WI38 (cell line): ENCODE results near the gene IL17B.
"Not testable (repeated sequence)": the region's sequence is repeated elsewhere in the genome, so short reads cannot be mapped to it uniquely, and the experiment has no call there.

Source experiments
- H3K4me3 ChIP-seq: 2 replicates; pipeline ENCODE4 v1.5.1; 2011; ENCODE audit warnings: low read depth, mild to moderate bottlenecking, control low read depth, low read length
- CTCF ChIP-seq: IDR thresholded peaks from 2 replicates; pipeline ENCODE4 v1.5.1; 2012; ENCODE audit warnings: low read depth, mild to moderate bottlenecking, control low read depth, low read length

IL17B gene

GRCh38 chr5:149404746-149405549 is 25.9 kb upstream of the IL17B start:
- H3K4me3 ChIP-seq = peak overlapping the region; percentile 33
- no peak for TF ChIP-seq CTCF

- no peak for TF ChIP-seq CTCF
- peak overlapping the region; percentile 33 for H3K4me3 ChIP-seq
These were observed 25.0 kb upstream of the IL17B start for GRCh38 chr5:149403923-149404745.

DNA sequence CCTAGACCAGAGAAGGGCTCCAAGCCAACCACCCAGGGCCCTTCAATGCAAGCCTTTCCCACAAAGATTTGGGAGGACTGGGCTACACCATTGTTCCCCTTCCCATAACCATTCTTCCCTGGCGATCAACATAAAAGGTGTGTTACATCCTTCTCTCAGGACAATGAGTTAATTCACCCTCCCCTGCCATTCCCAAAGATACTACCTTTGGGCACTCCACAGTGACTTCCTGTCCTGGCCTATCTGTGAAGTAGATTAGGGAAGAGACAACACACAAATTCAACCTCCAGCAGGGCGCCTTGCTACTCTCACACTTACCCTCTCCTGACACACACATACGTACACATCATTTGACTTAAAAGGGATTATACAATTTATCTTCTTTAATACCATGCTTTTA is 23.2 kb upstream of the IL17B start:
- no peak for TF ChIP-seq CTCF
- no peak overlapping the region for H3K4me3 ChIP-seq

DNA sequence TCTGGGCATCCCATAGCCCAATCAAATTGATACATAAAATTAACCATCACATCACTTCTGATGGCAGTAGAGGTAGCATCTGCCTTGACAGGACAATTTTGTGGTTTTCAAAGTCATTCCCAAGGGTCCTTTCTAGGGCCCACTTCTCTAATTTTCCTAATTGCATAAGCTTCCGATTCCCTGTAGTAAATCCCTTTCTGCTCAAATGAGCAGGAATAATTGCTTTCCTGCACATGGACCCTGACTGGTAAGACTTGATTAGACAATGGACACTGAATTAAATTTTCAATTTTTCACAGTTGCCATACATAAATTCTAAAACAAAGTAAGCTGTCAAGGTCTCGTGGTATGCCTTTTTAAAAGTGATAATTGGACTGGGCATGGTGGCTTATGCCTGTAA is 22.0 kb upstream of the IL17B start:
- H3K4me3 ChIP-seq = no peak overlapping the region
- no peak for TF ChIP-seq CTCF

DNA sequence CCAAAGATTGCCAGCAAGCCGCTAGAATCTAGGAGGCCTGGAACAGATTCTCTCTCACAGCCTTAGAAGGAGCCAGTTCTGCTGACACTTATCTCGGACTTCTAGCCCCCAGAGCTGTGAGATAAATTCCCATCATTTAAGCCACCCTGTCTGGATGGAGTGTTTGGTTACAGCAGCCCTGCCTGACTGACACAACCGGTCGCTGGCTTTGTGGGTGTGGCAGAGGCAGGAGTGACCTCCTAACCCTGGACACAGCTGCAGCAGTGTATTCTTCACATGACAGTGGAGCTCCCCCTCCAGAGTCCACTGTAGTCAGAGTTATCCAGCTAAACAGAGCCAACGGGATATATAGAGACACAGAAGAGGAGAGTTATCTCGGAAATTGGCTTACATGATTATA is 21.2 kb upstream of the IL17B start:
- no peak overlapping the region for H3K4me3 ChIP-seq
- TF ChIP-seq CTCF = no peak

DNA sequence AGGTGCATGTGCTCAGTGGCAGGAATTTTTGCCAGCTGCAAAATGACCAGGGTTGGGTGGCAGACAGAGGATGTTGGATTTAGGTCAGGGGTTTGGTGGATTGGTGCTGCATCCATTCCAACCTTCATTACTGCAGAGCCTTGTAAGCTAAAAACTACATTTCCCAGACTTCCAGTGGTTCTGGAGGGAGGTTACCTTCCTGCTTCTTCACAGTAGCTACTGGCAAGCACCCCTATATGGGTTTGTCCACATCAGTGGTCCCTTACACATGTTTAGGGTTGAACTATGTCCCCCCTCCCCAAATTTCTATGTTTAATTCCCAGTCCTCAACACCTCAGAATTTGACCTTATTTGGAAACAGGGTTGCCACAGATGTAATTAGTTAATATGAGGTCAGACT is 20.7 kb upstream of the IL17B start:
- H3K4me3 ChIP-seq = no peak overlapping the region
- TF ChIP-seq CTCF = no peak

DNA sequence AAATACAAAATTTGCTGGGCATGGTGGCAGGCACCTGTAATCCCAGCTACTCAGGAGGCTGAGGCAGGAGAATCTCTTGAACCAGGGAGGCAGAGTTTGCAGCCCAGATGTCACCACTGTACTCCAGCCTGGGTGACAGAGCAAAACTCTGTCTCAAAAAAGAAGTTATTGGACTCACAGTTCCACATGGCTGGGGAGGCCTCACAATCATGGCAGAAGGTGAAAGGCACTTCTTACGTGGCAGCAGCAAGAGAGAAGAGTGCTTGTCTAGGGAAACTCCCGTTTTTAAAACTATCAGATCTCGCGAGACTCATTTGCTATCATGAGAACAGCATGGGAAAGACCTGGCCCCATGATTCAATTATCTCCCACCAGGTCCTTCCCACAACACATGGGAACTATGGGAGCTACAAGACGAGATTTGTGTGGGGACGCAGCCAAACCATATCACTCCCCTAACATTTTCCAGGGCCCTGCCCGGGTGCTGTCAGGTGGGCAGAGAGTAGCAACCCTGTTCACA is 19.7 kb upstream of the IL17B start:
- not testable (repeated sequence) for H3K4me3 ChIP-seq
